Fibroblast of mammary gland (primary cell): ENCODE results near the gene MYO7A.

ENCODE experiments used
- DNase-seq: peaks from one replicate; pipeline ENCODE4 v3.0.0-alpha.2; 2010; ENCODE audit warnings: low read depth
- H3K4me3 ChIP-seq: 2 replicates; pipeline ENCODE4 v1.5.1; 2011; ENCODE audit warnings: low read depth, mild to moderate bottlenecking, low read length, moderate library complexity; ENCODE audit not compliant: control insufficient read depth
- CTCF ChIP-seq: conservative IDR thresholded peaks from 2 replicates; pipeline ENCODE4 v1.5.1; 2011; ENCODE audit warnings: low read depth, low read length, inconsistent platforms; ENCODE audit not compliant: control insufficient read depth, insufficient read depth

Gene MYO7A

GRCh38 chr11:77165066-77165465 is 37.0 kb downstream of the MYO7A start:
- no peak overlapping the region for H3K4me3 ChIP-seq
- no peak for TF ChIP-seq CTCF
- DNase-seq = no peak

- no peak for TF ChIP-seq CTCF
- H3K4me3 ChIP-seq = no peak overlapping the region
- no peak for DNase-seq
Measured at GRCh38 chr11:77166021-77166420, 38.0 kb downstream of the MYO7A start.

GRCh38 chr11:77167111-77167626 is 39.1 kb downstream of the MYO7A start:
- no peak for DNase-seq

GRCh38 chr11:77167791-77168190 is 39.7 kb downstream of the MYO7A start:
- no peak overlapping the region for H3K4me3 ChIP-seq
- no peak for DNase-seq
- no peak for TF ChIP-seq CTCF

More at GRCh38 chr11:77167111-77167626, 39.1 kb downstream of the MYO7A start:
- no peak overlapping the region for H3K4me3 ChIP-seq
- TF ChIP-seq CTCF = no peak

GRCh38 chr11:77170107-77170506 is 42.1 kb downstream of the MYO7A start:
- H3K4me3 ChIP-seq = no peak overlapping the region
- no peak for TF ChIP-seq CTCF
- DNase-seq = no peak

- no peak overlapping the region for H3K4me3 ChIP-seq
- no peak for TF ChIP-seq CTCF
- DNase-seq = no peak
Measured at GRCh38 chr11:77171254-77171653, 43.2 kb downstream of the MYO7A start.

- no peak for TF ChIP-seq CTCF
- no peak overlapping the region for H3K4me3 ChIP-seq
- DNase-seq = no peak
Measured at GRCh38 chr11:77171885-77172665, 44.0 kb downstream of the MYO7A start.
